ENCODE results near the gene STOM.

The STOM gene

DNA sequence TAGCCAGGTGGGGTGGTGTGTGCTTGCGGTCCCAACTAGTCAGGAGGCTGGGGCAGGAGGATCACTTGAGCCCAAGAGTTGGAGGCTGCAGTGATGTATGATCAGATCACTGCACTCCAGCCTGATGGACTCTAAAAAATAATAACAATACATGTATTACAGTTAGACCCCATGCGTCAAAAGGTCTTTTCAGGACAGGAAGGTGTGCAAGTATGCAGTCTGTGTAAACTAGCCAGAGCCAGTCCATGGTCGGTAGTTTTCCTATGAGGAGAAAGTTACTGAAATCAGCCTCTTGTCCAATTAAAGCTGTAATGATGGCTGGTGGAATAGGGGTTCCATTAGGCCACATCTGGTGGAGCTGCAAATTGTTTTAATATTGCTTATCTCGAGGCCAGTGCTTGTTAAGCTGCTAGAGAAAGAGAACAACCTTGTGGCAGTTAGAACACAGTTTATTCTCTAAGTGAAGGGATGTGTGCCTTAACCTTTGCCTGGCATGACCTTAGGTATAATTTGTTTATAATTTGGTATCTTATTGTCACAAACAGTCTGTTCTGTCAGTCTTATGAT, 1.5 kb upstream of the STOM start:
- DNase-seq (ENCODE audit: low read depth in 2 of 2), result no peak

DNA sequence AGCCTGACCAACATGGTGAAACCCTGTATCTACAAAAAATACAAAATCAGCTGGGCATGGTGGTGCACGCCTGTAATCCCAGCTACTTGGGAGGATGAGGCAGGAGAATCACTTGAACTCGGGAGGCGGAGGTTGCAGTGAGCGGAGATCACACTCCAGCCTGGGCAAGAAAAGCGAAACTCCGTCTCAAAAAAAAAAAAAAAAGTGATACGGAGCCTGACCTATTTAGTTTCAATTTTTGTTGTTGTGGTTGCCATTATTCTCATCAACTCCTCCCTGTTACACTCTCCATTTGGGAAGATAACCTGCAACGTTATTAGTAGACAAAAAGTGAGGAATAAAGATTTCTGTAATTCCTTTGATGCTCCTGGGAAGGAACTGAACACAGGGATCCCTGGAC, 1.3 kb downstream of the STOM start:
- DNase-seq (ENCODE audit: low read depth in 2 of 2), result no peak

DNA sequence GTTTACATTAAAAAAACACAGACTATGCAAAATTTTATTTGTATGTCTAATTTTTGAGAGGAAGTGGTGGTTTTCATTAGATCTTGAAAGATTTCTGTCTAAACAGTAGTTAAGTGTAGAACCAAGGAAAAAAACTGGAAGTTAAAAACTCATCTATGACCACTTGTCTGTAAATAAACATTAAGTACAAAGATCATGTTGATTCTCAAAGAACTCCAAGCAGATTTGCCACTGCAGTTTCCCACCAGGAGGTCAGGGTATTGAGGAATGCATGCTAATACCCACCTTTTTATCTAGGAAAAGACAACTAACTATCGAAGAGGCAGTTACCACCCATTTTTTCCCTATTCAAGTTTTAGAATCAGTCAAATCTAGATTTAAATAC, 1.9 kb downstream of the STOM start:
- DNase-seq (ENCODE audit: low read depth in 2 of 2), result no peak

DNA sequence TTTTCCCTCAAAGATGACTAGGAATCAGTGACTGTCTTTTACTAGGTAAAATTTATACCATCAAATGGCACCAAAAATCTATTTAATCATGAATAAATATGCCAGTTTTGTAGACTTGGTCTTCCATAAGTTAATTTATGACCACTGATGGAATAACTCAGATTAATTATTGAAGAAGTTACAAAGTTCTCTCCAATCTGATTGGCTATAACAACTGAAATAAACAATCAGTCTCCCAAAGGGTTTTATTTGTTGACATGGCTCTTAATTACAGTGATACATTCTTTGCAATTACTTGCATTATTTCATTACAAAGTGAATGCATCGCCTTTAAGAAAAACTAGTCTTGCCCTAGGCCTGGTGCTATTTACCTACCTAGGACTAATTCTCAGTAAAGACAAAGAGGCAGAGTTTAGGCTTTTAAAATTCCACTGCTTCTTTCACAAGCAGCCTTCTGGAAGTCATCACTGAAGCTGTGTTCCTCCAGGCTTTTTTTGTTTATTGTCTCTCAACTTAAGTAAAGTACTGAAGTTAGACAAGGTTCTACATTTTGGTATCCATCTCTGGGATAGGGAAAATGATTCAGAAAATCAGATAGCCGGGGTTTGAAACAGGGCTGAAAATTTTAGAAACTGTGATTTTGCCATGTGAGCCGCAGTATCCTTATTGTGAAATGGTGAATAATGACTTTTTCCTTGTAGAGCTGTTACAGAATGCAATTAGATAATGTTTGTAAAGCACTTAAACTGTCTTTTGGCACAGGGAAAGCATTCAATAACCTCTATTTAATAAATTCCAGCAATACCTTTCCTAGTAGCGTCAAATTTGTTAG, 2.5 kb downstream of the STOM start:
- DNase-seq (ENCODE audit: low read depth in 2 of 2), result no peak

DNA sequence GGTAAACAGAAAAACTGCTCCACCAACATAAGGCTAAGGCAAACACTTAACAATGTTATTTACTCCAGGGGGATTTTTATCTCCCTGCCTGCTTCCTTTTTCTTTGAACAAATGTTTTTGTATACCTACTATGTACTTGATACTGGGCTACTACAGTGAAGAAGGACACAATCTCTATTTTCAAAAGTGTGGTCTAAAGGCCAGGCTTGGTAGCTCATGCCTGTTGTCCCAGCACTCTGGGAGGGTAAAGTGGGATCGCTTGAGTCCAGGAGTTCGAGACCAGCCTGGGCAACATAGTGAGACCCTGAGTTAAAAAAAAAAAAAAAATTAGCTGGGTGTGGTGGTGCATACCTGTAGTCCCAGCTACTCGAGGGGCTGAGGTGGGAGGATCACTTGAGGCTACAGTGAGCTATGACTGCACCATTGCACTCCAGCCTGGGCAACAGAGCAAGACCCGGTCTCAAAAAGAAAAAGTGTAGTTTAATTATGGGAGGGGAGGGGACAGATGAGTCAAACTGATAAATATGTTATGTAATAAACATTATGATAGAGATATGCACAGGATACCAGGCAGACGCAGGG, 3.3 kb downstream of the STOM start:
- DNase-seq (ENCODE audit: low read depth in 2 of 2), result no peak

DNA sequence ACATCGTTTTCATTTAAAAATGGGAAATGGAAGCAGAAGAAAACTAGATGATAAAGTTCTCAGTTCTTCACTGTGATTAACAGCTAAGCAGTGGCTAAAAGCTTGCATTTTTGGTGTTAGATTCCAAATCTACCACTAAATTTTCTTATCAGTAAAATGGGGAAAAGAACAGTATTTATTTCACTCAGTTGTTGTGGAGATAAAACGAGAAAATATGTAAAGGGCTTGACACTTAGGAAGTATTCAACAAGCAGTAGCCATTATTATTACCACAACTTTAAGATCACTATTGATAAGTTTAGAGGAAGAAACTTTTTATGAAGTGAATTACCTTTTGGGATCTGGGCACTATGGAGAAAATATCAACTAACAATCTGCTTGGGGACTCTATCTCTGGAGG, 4.5 kb downstream of the STOM start:
- no peak for DNase-seq (ENCODE audit: low read depth in 2 of 2)

DNA sequence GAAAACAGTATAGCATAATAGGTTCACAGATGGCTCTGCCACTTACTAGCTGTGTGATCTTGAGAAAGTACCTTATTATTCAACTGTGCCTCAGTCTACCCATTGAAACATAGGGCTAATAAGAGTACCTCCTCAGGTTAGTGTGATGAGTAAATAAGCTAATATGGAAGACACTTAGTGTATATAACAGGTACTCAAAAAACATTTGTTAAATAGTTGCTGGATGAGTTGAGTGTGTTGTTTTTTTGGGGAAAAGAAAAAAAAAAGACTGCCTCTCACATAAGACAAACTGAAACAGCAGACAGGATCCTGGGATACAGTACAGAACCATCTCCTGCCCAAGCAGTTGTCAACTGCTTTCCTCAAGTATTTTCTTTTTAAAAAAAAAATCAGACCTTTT, 5.2 kb downstream of the STOM start:
- no peak for DNase-seq (ENCODE audit: low read depth in 2 of 2)

DNA sequence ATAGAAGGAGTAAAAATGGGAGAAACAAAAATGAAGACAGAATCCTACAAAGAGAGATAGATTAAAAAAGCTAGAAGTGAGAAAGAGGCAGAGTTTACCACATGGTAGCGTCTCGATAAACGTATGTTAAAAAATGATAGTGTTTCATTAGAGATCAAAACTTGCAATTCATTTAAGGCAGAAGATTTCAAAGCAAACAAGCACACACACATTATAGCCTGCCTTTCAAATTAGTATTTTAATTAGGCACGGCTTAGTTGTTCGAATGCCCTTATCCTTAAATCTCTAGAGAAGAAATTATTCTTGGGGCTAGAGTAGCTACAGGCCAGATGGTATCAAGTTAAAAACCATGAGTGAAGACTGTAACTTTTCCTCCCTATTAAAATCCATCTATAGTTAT, 6.0 kb downstream of the STOM start:
- no peak for DNase-seq (ENCODE audit: low read depth in 2 of 2)

DNA sequence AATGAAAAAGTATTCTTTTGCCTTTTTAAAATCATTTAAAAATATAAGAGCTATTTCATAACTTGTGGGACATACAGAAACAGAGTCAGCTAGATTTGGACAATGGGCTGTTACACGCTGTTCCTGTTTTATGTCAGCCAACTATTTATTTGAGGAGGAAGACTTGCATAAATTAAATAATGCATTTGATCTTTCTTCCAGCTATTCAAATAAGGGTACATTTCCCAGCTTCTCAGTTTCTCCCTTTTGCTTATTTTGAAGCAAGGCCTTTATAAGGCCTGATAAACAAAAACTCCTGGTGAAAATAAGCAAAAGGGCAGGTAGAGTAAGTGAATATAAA, 6.5 kb downstream of the STOM start:
- no peak for DNase-seq (ENCODE audit: low read depth in 2 of 2)

DNA sequence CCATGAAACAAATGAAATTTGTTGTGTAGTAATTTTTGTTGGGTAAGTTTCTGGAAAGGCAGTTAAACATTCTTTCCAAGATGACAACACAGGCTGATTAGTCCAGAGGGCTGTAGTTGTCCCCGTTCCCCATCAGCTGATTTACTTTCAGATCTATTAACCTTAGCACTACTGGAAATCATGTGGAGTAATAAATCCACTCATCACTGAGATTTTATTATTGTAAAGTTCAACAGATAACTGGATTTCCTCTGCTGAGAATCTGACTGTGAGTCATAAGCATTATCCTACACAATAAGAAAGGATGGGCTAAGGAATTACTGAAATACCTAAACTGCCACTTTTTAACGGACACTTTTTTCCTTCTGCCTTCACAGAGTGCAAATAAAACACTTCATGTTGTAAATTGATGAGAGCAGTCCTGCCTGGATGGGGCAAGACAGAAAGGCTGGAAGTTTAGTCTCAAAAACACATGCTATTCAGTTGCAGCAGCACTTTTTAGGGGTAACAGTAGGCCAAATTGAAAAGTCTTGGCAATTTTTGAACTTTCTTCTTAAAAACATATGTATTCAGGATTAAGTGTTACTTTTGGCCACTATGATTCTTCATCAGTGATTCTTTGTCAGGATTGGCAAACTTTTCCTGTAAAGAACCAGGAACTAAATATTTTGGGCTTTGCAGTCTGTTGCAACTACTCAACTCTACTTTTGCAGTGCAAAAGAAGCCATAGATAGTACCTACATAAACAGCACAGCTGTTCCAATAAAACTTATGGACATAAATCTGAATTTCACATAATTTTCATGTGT, 7.0 kb downstream of the STOM start:
- DNase-seq (ENCODE audit: low read depth in 2 of 2), result no peak

DNA sequence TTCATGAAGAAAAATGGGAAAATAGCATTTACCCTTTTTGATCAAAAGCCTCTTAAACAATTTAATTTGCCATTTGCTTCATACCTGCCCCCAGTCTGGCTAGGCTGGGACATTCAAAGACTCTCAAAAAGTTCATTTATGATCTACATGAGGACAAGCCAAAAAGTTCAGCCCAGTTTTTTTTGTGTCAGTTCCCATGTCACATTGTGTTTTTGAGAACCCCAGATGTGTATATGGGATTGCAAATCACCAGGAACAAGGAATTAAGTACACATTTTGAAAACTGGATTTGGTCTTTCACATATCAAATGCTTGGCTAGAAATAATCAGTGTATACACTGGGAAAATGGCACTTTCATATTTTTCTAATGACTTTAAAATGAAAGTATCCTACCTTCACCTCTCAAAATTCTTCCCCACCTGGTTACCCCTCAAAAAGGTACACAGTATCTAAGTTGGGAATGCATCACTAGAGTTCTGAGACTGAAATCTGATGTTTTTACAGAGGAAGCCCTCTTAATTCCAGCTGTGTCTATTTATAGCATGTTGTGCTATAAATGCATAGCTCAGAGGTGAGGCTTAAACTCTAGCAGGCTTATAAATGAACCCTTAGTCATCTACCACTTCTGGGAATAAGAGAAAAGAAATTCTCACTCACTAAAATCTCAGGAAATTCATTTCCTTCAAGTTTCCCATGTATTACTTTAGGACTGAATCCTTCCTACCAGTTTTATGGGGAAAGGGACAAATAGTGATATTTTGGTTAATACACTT, 9.3 kb downstream of the STOM start:
- DNase-seq (ENCODE audit: low read depth in 2 of 2), result no peak

DNA sequence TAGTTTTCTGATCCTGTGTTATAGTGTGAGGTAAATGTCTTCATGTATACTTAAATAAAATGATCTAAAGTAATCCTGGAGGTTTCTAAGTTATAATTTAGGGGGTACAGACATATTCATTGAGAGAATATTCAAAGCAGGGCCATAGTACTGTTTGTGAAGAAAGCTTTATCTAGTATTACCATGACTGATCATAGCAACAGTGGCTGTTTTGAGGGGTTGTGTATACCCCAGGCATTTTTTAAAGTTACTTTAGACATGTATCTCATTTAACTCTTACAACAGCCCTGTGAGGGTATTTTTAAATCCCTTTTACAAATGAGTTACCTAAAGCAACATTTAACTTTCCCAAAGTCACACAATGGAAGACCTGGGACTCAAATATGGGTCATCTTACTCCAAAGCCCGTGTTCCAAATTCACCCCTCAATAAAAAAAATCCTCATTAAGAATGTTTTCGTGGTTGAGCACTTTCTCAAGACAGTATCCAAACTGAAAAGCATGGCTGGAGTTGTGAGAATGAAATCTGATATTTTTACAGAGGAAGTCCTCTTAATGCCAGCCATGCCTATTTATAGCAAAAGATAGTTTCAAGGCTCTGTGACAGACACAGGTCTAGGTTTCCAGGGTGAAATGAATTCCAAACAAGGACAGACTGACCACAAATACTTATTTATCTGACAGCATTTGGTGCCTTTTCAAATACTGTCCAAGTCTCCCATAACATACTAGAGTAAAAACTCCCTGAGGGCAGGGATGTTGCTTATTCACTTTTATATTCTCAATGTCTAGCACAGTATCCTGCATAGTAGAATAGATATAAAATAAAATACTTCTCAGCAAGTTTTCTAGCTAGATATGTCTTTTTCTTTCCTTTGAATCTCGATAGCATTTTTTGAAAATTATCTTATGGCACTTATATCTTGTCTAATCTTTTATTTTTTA, 10.4 kb downstream of the STOM start:
- no peak for DNase-seq (ENCODE audit: low read depth in 2 of 2)

DNA sequence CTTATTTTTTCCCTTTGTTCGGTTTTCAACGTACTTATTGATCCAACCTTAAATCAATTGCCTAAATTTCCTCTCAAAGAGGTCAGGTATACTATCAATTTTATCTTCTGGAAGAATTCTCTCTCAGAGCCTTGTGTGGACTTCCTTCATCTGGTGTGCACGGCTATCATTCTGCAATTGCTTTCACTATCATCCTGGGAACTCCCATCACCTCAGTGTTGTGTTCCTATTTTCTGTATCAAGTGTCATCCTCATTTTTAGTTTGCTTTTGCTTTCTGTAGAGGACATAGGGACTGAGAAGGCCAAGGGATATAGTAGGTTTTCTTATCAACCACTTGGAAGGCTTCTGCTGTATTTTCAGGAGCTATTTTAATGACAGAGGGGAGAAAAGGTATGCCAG, 11.3 kb downstream of the STOM start:
- DNase-seq (ENCODE audit: low read depth in 2 of 2), result no peak

DNA sequence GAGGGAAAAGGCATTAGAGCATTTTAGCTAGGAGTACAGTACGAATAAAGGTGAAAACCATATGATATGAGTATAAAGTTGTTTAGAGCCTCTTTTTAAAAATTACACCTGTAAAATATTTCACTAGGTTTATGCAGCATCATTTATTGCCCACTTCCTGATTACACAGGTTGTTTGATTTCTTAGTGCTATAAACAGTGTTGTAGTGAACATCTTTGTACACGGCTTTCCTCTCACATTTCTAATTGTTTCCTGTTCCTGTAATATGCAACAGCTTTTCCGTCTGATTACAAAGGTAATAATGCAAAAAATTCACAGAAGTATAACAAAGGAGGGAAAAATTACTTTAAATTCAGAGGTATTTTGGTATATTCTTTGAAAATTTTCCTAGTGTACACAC, 13.0 kb downstream of the STOM start:
- no peak for DNase-seq (ENCODE audit: low read depth in 2 of 2)

DNA sequence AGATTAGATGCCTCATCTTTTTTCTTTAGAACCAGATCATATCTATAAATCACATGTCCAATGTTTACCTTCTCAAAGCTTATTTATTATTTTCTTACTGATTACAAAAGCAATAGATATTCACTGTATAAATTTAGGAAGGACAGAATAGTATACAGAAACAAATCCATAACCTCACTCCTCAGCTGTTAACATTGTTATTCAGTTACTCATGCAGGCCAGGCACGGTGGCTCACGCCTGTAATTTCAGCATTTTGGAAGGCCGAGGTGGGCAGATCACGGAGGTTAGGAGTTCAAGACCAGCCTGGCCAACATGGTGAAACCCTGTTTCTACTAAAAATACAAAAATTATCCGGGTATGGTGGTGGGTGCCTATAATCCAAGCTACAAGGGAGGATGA, 15.3 kb downstream of the STOM start:
- no peak for DNase-seq (ENCODE audit: low read depth in 2 of 2)

DNA sequence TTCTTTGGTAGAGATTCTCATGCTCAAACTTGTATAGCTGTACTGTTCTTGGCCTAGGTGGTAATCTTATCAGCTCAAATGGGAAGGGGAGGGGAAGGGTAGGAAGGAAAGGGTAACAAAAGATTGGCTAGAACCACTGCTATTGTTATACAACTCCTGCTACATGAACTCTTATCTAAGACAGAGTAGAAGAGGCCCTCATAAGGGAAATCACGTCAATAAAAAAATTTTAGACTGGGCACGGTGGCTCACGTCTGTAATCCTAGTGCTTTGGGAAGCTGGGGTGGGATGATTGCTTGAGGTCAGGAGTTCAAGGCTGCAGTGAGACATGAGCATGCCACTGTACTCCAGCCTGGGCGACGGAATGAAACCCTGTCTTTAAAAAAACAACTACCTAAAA, 15.9 kb downstream of the STOM start:
- DNase-seq (ENCODE audit: low read depth in 2 of 2), result no peak

DNA sequence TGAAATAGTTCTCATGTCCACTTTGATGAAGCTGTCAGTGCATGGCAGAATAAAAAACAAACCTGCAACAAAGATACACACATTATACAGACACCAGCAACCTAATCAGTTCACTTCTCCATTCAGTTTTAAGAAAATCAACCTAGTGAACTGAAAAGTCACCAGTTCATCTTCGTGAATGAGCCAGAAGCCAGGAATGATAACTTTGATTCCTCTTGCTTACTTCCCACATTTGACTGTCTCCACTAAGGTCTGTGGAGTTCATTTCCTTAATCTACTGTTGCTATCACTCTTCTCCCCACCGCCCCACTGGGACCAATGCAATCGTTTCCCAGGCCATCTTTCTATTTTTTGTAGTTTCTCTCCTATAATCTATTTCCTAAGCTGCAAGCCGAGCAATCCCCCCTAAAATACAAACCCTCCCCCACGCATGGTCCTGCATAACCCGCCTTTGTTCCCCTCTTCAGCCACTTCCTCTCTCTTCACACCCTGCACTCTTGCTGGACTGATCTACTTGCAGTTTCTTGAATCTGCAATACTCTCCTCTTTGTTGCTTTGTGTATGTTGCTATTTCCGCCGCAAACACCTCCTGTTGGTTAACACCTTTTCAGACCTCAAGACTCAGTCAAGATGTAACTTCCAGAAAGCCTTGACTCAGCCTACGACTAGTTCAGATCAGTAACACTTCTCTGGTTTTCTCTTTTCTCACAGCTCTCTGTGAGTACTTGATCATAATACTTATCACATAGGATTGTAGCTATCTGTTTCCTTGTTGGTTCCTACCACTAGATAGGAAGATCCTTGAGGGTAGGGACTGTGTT, 16.6 kb downstream of the STOM start:
- peak; percentile 27 to 34 for DNase-seq (ENCODE audit: low read depth in 2 of 2)

DNA sequence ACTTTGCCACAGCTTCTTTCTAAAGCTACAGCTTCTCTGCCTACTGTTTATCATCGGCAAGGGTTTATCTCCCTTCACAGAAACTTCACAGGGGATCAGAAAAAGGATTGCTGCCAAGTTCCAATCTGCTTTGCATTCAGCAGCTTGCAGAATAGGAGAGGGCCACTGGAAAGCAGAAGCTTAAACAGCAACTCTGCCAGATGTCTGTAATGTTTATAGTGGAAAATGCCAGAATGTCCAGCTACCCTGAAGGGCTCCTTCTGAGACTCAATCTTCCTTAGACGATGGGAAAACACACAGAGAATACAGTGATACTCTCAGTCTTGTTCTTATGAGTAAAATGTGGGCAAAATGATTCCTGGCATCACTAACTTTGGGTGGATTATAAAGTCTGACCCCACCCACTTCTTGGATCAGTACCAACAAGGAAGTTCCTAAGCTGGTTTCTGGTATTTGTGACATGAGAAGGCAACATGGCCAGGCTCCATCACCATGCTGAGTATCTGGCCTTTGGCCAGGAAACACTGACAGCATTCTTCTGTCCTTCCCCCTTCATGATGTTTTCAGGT, 19.0 kb downstream of the STOM start:
- no peak for DNase-seq (ENCODE audit: low read depth in 2 of 2)

DNA sequence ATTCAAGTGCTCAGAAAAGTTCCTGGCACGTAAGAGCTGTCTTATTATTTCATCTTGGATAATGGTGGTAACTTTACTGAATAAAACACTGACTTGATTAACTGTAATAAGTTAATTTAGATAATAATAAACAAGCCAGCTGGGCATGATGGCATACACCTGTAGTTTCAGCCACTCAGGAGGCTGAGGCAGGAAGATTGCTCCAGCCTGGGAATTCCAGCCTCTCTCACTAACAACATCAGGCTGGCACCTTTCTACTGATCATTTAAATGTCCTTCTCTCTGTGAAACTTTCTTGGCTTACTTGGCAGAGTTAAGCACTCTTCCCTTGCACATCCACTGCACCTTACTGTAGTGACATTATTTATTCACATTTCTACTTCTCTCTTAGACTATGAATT, 20.0 kb downstream of the STOM start:
- DNase-seq (ENCODE audit: low read depth in 2 of 2), result no peak

DNA sequence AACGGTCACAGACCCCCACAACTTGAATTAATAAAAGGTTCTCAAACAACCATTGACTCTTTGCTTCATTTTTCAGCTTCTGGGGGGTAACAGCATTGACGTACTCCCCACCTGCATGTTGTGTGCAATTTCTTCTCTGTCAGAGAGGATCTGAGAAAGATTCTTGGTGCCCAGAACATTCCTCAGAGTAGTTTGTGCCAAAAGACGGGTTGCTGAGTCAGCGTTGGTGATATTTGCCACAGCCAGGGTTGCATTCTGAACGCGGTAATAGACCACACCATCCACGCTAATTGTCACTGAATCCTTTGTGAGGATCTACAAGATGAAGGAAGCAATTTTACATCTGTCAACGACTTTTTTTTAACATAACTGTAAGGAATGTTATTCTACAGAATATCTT, 21.0 kb downstream of the STOM start:
- no peak for DNase-seq (ENCODE audit: low read depth in 2 of 2)
